Measurements from ENCODE around the gene PGAP6.
"Not testable (repeated sequence)": the region's sequence is repeated elsewhere in the genome, so short reads cannot be mapped to it uniquely, and the experiment has no call there.

Gene PGAP6

GRCh38 chr16:379183-379960 lies 2.4 kb downstream of the PGAP6 start:
- DNase-seq: peak; percentile 28

GRCh38 chr16:378821-379182 lies 3.0 kb downstream of the PGAP6 start:
- DNase-seq: no peak

DNA sequence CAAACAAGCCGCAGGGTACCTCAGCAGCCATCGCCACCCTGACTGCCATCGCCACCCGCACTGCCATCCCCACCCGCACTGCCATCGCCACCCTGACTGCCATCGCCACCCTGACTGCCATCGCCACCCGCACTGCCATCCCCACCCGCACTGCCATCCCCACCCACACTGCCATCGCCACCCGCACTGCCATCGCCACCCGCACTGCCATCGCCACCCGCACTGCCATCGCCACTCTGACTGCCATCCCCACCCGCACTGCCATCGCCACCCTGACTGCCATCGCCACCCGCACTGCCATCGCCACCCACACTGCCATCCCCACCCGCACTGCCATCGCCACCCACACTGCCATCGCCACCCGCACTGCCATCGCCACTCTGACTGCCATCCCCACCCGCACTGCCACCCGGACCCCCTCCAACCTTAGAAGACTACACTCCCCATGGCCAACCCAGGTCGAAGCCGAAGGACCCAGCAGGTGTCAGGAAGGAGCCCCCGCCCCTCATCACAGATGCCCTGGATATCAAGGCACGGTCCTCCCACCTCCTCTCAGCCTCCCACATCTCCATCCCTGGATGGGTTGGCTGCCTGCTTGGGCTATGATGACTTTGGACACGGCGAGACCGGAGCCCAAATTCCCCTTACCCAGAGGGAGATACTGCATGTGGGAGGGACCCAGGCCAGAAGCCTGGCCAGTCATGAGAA lies 3.5 kb downstream of the PGAP6 start:
- DNase-seq: not testable (repeated sequence)

DNA sequence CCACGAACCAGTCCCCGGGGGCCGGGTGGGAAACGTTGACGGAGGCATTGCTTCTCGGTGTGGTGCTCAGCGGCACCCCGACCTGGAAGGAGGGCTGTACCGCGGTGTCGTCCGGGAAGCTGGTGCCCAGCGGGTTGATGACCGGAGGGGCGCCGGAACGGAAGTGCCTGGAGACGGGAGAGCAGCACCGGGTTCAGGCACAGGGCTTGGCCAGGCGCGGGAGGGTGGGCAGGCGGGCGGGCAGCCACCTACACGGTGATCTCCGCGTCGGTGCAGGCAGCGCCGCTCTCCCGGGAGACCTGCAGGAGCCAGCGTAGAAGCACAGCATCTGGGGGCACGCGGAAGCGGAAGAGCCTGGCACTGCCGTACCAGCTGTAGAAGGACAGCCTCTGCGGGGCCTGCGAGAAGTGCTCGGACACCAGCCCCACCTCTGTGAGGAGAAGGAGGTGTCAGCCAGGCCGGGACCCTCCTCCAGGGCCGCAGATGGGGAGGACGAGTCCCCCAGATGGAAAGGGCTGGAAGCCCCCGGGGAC lies 4.3 kb downstream of the PGAP6 start:
- no peak for DNase-seq

DNA sequence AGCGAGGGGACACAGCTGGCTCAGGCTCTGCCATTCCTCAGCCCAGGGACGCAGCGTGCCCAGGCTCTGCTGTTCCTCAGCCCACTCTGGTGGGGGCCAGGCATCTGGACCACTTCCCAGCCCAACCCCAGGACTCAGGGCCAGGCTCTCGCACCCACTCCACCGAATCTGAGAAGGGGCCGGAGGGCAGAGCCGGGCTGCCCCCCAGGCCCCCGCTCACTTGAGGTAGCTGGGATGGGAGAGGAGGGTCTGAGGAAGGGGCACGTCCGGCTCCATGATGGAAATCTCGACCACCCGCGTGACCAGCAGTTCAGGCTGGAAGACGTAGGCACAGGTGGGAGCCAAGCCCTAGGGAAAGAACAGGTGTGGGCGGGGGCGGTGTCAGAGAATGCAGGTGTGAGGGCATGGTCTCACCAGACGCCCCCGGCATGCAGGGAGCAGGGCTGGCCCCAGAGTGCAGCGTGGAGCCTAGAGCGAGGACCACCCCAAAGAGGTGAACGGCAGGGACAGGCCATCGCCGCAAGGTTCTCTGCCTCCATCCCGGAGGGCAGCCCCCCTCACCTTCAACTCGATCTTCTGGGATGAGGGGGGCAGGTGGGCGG lies 4.9 kb downstream of the PGAP6 start:
- DNase-seq: no peak

- DNase-seq: no peak
Measured at GRCh38 chr16:375927-376816, 5.6 kb downstream of the PGAP6 start.

DNA sequence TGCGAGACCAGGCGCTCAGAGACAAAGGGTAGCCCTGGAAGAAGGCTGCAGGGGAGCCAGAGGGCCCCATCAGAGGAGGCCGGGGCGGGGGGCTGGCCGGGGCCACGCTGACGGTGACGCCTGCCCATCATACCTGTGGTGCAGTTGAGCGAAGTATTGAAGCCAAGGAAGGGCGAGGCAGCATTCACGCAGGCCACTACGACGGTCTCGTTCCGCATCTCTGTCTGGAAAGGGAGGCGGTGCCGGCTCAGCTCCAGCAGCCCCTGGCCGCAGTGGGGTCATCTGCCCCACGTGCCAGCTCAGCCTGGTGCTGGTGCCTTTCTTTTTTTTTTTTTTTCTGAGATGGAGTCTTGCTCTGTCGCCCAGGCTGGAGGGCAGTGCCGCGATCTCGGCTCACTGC lies 6.6 kb downstream of the PGAP6 start:
- no peak for DNase-seq

DNA sequence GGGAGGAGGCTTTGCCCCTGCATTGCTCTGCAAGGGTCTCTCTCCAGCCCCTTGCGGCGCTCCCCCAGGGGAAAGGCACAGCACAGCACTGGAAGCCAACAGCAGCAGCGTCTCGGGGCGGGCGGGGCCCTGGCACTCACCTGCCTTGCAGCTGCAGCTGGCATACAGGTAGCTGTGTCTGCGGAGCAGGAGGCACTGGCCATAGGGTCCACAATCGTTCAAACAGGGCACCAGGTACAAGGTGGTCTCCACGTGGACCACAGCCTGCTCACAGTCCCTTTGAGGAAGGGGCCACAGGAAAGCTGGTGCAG lies 7.2 kb downstream of the PGAP6 start:
- DNase-seq: no peak

DNA sequence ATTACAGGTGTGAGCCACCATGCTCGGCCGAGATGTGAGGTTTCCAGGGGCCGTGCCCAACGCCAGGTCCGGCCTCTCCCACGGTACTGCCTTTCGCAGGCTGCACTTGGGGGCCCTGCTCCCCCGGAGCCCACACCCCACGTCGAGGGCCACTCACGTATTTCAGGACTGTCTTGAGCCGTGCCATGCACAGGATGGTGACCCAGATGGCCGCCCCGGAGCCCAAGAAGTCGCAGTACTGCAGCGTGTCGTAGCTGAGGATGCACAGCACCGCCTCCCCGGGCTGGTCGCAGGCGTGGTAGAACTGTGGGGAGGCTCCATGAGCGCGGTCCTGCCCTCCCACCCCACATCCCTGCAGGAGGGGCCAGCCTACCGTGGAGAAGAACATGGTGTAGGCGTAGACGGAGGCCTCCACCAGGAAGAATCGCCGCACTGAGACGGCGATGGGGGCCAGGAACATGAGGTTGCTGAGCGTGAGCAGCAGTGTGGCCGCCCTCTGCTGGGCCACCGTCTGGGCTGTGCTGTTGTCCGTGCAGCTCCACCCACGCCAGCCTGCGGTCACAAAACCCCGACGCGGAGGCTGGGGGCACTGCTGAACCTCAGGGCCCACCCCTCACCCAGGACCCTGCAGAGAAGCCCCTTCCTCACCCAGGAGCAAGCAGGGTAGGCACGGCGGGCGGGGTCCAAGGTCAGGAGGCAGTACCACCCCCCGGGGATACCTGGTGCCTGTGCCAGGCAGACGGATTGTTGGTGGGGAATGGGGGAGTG lies 7.7 kb downstream of the PGAP6 start:
- no peak for DNase-seq

DNA sequence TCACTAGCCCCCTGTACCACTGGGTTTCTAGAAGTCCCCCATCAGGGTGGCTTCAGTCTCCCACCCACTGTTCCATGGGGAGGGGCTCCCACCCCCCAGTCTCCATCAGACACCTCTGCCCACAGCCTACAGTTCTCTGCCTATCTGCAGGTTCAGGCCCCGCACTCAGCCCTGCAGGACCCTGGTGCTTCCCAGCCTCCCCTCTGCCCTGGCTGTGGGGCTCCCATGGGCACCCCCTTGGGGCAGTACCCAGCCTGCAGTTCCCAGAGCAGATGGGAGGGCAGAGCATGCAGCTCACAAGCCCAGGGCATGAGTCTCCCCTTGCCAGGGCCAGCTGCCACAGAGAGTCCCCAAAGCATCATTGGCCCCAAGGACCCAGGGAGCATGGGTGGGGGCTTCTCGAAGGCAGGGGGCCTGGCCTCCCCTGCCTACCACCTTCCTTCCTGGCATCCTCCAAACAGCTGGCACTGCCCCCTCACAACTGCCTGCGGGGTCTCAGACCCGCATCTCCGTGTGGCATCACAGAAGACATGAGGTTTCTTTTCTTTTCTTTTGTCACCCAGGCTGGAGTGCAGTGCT lies 8.7 kb downstream of the PGAP6 start:
- DNase-seq: no peak

GRCh38 chr16:372302-372983 lies 9.3 kb downstream of the PGAP6 start:
- no peak for DNase-seq

- DNase-seq: peak; percentile 38
Measured at GRCh38 chr16:371515-372301, 10.1 kb downstream of the PGAP6 start.

GRCh38 chr16:370979-371514 lies 10.7 kb downstream of the PGAP6 start:
- DNase-seq: no peak

DNA sequence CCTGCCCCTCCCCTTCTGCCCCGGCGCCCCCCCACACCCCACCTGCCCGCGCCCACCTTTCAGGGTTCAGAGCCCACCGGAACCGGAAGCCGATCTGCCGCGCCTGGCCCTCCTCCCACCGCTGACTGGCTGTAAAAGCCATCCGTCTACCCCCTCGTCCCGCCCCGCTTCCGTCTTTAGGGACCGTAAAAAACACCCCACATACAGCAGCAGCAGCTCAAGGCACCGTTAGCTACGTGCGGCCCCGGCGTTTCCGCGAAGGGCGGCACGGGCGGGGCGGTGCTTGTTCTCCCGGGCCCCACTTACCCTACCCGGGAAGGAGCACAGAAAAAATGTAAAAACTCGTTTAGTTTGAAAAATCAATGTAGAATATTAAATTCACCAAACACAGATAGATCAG lies 11.3 kb downstream of the PGAP6 start, which contains the start of gene MRPL28:
MRPL28 (minus strand) TSS at position 96 of the 400 bp plus-strand sequence. CDS start 320 bp downstream, outside the sequence.
- DNase-seq: peak; percentile 94

- DNase-seq: no peak
Measured at GRCh38 chr16:369866-370436, 11.8 kb downstream of the PGAP6 start.

DNA sequence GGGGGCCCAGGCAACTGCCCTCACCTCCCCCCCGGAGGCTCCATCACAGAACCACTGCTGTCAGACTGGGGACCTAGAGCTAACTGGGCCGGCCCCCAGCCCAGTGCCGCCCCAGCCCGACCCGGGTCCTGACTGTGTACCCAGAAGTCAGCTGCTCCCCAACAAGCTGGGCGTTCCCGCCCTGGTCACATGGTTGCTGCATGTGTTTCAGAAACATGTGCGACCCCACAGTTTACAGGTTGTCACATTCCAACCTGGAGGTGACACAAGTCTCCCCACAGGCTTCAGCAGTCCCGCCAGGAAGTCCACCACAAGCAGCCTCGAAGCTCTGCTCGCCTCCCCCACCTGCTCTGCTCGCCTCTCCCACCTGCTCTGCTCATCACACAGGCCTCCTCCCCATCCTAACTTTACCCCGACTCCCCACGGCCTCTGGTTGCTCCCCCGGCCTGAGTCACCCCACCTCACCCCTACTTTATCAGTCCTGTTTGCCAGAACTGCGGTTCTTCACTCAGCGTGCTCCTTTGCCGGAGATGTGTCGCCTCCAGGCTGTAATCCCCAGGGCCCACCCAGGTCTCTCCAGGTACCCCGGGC lies 12.4 kb downstream of the PGAP6 start:
- DNase-seq: no peak

DNA sequence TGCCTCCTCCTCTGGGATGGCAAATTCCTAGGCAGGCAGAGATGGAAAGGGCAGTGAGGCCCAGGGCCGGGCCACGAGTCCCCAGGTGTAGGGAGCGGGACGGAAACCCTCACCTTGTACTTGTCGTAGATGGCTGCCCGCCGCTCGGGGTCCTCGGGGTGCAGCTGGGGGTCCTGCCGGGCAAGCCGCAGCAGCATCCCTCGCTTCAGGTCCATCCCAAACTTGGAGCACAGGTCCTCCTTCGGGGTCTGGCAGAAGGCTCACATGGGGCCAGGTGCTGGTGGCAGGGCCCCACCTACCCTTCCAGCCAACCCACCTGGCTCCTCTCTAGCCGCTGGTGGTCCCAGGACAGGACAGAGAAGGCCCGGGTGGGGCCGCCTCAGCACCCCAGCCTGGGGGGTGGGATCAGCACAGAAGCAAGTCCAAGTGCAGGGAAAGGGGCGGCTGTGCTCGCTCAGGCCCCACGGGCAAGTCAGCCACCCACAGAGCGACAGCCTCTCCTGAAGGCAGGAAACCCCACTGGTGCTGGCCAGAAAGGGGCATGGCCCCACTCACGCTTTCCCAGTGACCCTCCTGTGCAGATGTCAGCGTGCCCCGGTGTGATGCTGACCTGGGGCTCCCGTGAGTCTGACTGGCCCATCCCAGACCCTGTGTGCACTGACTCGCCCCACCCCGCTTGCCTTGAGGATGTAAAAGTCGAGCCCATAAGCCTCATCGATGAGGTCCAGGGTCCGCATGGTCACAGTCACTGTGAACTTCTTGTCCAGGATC lies 13.2 kb downstream of the PGAP6 start:
- DNase-seq: no peak

DNA sequence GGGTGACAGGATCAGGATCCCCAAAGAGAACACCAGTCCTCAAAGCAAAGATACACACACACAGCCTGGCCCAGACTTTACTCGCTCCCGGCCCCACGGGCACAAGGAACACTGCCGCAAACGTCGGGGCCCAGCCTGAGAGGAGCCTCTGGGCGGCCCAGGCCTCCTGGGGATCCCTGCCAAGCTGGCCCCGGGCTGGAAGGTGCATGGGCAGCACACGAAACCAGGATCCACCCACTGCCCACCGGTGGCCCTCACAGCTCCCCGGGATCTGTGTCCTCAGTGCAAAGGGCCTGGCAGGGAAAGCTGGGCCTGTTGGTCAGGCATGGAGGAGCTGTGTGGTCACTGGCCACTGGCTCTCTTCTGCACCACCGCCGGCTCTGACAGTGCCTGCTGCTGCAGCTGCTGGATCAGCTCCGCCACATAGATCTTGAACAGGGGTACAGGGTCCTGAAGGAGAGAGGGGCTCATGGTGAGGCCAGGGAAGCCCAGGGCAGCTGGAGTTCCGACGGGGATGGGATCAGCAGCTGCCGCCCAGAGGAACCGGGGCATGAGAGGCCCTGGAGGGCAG lies 14.4 kb downstream of the PGAP6 start:
- no peak for DNase-seq
